HCT116 (cell line): ENCODE results near the gene ZYG11B. TPM values are rescaled to one million over a fixed set of nuclear protein-coding genes. Genes with fewer than 3 reads are reported as not detected.

Experiments
- ATAC-seq: fragments of 200-7000 bp; cut with Tn5 transposase; 2 replicates; pipeline ENCODE4 v1.9.1; 2020; ENCODE audit warnings: mild to moderate bottlenecking, moderate library complexity
- BruUV-seq: library from RNA; stranded (reverse); fragments of 400-500 nt; replicated peaks from 2 replicates; lab custom pipeline; 2021; lab: Mats Ljungman, UMichigan
- CTCF ChIA-PET: fragments of 300-600 bp; sonication (Branson Sonifier 250); formaldehyde crosslinking; loops from one replicate; lab custom pipeline; 2021; ENCODE audit warnings: antibody characterized with exemption; lab: Charles Lee
- POLR2A ChIA-PET: fragments of 300-600, 350-600 bp; sonication (Branson Sonifier 250); formaldehyde crosslinking; loops from one replicate; lab custom pipeline; 2021; ENCODE audit warnings: antibody characterized with exemption; lab: Charles Lee
- RAD21 ChIA-PET, 2 experiments: fragments of 300-600 bp; sonication (Branson Sonifier 250); formaldehyde crosslinking; loops; one replicate each; lab custom pipeline; 2023; ENCODE audit warnings: low total read pairs in 2 of 2; ENCODE audit not compliant: uncharacterized antibody in 2 of 2, unreplicated experiment in 2 of 2, low non-redundant PET in 1 of 2; lab: Charles Lee
- DNase-seq: peaks from one replicate; pipeline ENCODE4 v3.0.0-alpha.2; 2010; ENCODE audit warnings: low read depth, low spot score
- H2AFZ ChIP-seq: fragments of 200-600 bp; shearing (Covaris generic), sonication (generic); 2 replicates; pipeline ENCODE4 v1.6.1; 2017; ENCODE audit warnings: low read depth, mixed run types, mixed read lengths, antibody characterized with exemption, low read length; ENCODE audit not compliant: poor library complexity, severe bottlenecking
- H3K27ac ChIP-seq: 2 replicates; pipeline ENCODE4 v1.5.1; 2012; ENCODE audit warnings: low read depth, low read length
- H3K27me3 ChIP-seq: fragments of 200-600 bp; sonication (generic); 2 replicates; pipeline ENCODE4 v1.6.1; 2016; ENCODE audit warnings: mixed run types, low read length, mixed read lengths; ENCODE audit not compliant: insufficient read depth
- H3K36me3 ChIP-seq, 2 experiments: fragments of 200-500 bp in 1 of 2; fragments of 200-600 bp in 1 of 2; sonication (Bioruptor generic) in 1 of 2; sonication (generic) in 1 of 2; 2 replicates each; pipeline versions ENCODE4 v1.5.1 to v1.6.1; 2014 to 2016; ENCODE audit warnings: low read length in 2 of 2, inconsistent platforms in 1 of 2, mixed read lengths in 1 of 2, mixed run types in 1 of 2; ENCODE audit not compliant: insufficient read depth in 2 of 2, control insufficient read depth in 1 of 2
- H3K4me1 ChIP-seq, 2 experiments: fragments of 200-600 bp in 1 of 2; sonication (generic) in 1 of 2; 2 replicates each; pipeline versions ENCODE4 v1.5.1 to v1.6.1; 2012 to 2017; ENCODE audit warnings: low read length in 2 of 2, inconsistent platforms in 1 of 2, mild to moderate bottlenecking in 1 of 2, mixed read lengths in 1 of 2, mixed run types in 1 of 2, moderate library complexity in 1 of 2; ENCODE audit not compliant: insufficient read depth in 2 of 2, control insufficient read depth in 1 of 2
- H3K4me2 ChIP-seq: fragments of 200-600 bp; sonication (generic); 2 replicates; pipeline ENCODE4 v1.6.1; 2017; ENCODE audit warnings: mixed run types, low read length, mixed read lengths
- H3K4me3 ChIP-seq, 2 experiments: fragments of 200-600 bp in 1 of 2; sonication (generic) in 1 of 2; replicated peaks in 1 of 2; 2 replicates each; pipeline ENCODE4 v1.5.1; 2011 to 2016; ENCODE audit warnings: low read length in 2 of 2, control low read depth in 1 of 2, low read depth in 1 of 2, mild to moderate bottlenecking in 1 of 2, mixed read lengths in 1 of 2, mixed run types in 1 of 2
- H3K79me2 ChIP-seq: fragments of 200-600 bp; sonication (generic); 2 replicates; pipeline ENCODE4 v1.6.1; 2017; ENCODE audit warnings: mild to moderate bottlenecking, mixed run types, low read length, moderate library complexity, mixed read lengths; ENCODE audit not compliant: insufficient read depth
- H3K9ac ChIP-seq: fragments of 200-600 bp; sonication (generic); 2 replicates; pipeline ENCODE4 v1.6.1; 2016; ENCODE audit warnings: low read length, mixed read lengths
- H3K9me2 ChIP-seq: fragments of 200-600 bp; sonication (generic), shearing (Covaris generic); 2 replicates; pipeline ENCODE4 v1.6.1; 2017; ENCODE audit warnings: mixed run types, mild to moderate bottlenecking, moderate library complexity; ENCODE audit not compliant: insufficient read depth
- H3K9me3 ChIP-seq, 2 experiments: fragments of 200-500 bp in 1 of 2; fragments of 200-600 bp in 1 of 2; sonication (Bioruptor generic) in 1 of 2; sonication (generic) in 1 of 2; 2 replicates each; pipeline ENCODE4 v1.6.1; 2014 to 2017; ENCODE audit warnings: low read length in 2 of 2, mixed read lengths in 2 of 2, inconsistent platforms in 1 of 2, low read depth in 1 of 2, mild to moderate bottlenecking in 1 of 2, mixed run types in 1 of 2, moderate library complexity in 1 of 2; ENCODE audit not compliant: control insufficient read depth in 1 of 2, insufficient read depth in 1 of 2
- H4K20me1 ChIP-seq: fragments of 200-600 bp; sonication (generic), shearing (Covaris generic); 2 replicates; pipeline ENCODE4 v1.6.1; 2017; ENCODE audit warnings: mixed run types, mild to moderate bottlenecking, moderate library complexity; ENCODE audit not compliant: insufficient read depth
- ATF3 ChIP-seq: IDR thresholded peaks from 2 replicates; pipeline ENCODE4 v1.6.1; 2012
- CEBPB ChIP-seq: IDR thresholded peaks from 2 replicates; pipeline ENCODE4 v1.6.1; 2012; ENCODE audit warnings: low read depth
- EGR1 ChIP-seq: IDR thresholded peaks from 2 replicates; pipeline ENCODE4 v1.6.1; 2012; ENCODE audit warnings: low read depth
- ELF1 ChIP-seq: IDR thresholded peaks from 2 replicates; pipeline ENCODE4 v1.6.1; 2012; ENCODE audit warnings: low read depth, borderline replicate concordance
- EZH2phosphoT487 ChIP-seq: fragments of 200-600 bp; IDR thresholded peaks from 2 replicates; pipeline ENCODE4 v1.6.1; 2018; ENCODE audit warnings: antibody characterized with exemption, borderline replicate concordance
- JUND ChIP-seq: IDR thresholded peaks from 2 replicates; pipeline ENCODE4 v1.6.1; 2012
- MAX ChIP-seq: IDR thresholded peaks from 2 replicates; pipeline ENCODE4 v1.6.1; 2012
- POLR2A ChIP-seq: IDR thresholded peaks from 2 replicates; pipeline ENCODE4 v1.7.0; 2011; ENCODE audit warnings: borderline replicate concordance; ENCODE audit not compliant: insufficient read depth, insufficient read length; ENCODE audit errors: extremely low read depth
- REST ChIP-seq: IDR thresholded peaks from 2 replicates; pipeline ENCODE4 v1.6.1; 2012; ENCODE audit warnings: low read depth
- YY1 ChIP-seq: IDR thresholded peaks from 2 replicates; pipeline ENCODE4 v1.6.1; 2011; ENCODE audit warnings: low read length, low read depth, moderate library complexity, mild to moderate bottlenecking; ENCODE audit not compliant: insufficient replicate concordance; ENCODE audit errors: extremely low read depth
- ZFX ChIP-seq: fragments of 450-650 bp; IDR thresholded peaks from 2 replicates; pipeline ENCODE4 v1.6.1; 2017
- ZNF274 ChIP-seq: fragments of 200-500 bp; sonication (Bioruptor generic); IDR thresholded peaks from 2 replicates; pipeline ENCODE4 v1.6.1; 2014; ENCODE audit warnings: mild to moderate bottlenecking, low read depth, low read length, inconsistent platforms
- intact Hi-C: fragments of 100-400 bp; cut with micrococcal nuclease; formaldehyde crosslinking; loops from 2 replicates; pipeline ENCODE4 v1.10.0; 2022
- total RNA-seq: library from RNA; stranded (reverse); gene quantifications from one replicate; pipeline ENCODE4 v1.2.1, GENCODE V29; 2021; ENCODE audit not compliant: unreplicated experiment

ZYG11B gene
- total RNA-seq, 1 experiment from 2014 or later = 20.7 TPM

- intact Hi-C loops = loop anchor here (10.0 kb wide), 1 partner anchor 116 kb away; no protein-coding TSS in a partner anchor
- no peak for DNase-seq
- H3K9ac ChIP-seq = no peak overlapping the region
- RAD21 ChIA-PET = no interaction called here
- no peaks in the 10 kb centered on the region for H4K20me1 ChIP-seq
- BruUV-seq = no TSS peak
- peaks cover 8 to 24% of the 10 kb centered on the region in 2 experiments for H3K4me1 ChIP-seq
- CTCF ChIA-PET = no interaction called here
- H3K27me3 ChIP-seq = no peaks in the 10 kb centered on the region
- no peak for ATAC-seq
- H3K27ac ChIP-seq = no peak overlapping the region
- TF ChIP-seq ZFX (no peak), REST (no peak), JUND (no peak), MAX (no peak), ELF1 (no peak), CEBPB (no peak), EGR1 (no peak), EZH2phosphoT487 (no peak), YY1 (no peak), ATF3 (no peak), POLR2A (no peak), ZNF274 (no peak)
- no peak overlapping the region for H3K4me3 ChIP-seq
- no peaks in the 10 kb centered on the region for H3K79me2 ChIP-seq
- H3K36me3 ChIP-seq = no peaks in the 10 kb centered on the region
- H3K9me3 ChIP-seq = no peaks in the 10 kb centered on the region
- no peak overlapping the region for H2AFZ ChIP-seq
- no peaks in the 10 kb centered on the region for H3K9me2 ChIP-seq
- H3K4me2 ChIP-seq = no peak overlapping the region
- POLR2A ChIA-PET = no interaction called here
These were observed 17.2 kb upstream of the ZYG11B start for GRCh38 chr1:52709016-52709415.
